Measurements from ENCODE around the gene ASB6. TPM values are rescaled to one million over a fixed set of nuclear protein-coding genes. Genes with fewer than 3 reads are reported as not detected.

ASB6 gene
- total and polyA plus RNA-seq, 2 experiments from 2014 or later: 8.8 to 19.8 TPM

GRCh38 chr9:129633848-129634247, 8.1 kb downstream of the ASB6 start:
- Histone ChIP-seq H3F3A (replicated peaks; ENCODE audit: low read depth) (no peaks in the 10 kb centered on the region; the same call in 1 of the 2 replicates), H3K27ac (ENCODE audit: low read depth) (no peak overlapping the region), H3K4me1 (ENCODE audit: insufficient read depth) (no peaks in the 10 kb centered on the region), H3K4me3 (no peak overlapping the region), H3K27me3 (ENCODE audit: insufficient read depth) (no peaks in the 10 kb centered on the region), H2AFZ (no peak overlapping the region), H4K20me1 (replicated peaks; ENCODE audit: insufficient read depth) (peaks cover 58% of the 10 kb centered on the region), H3K36me3 (ENCODE audit: insufficient read depth) (no peaks in the 10 kb centered on the region; the same call in 1 of the 2 replicates), H3K79me2 (replicated peaks; ENCODE audit: insufficient read depth) (peaks cover 51% of the 10 kb centered on the region), H3K4me2 (no peak overlapping the region), H3K9me2 (ENCODE audit: insufficient read depth) (no peaks in the 10 kb centered on the region)
- Mint-ChIP-seq H3K9me3 (no peaks in the 10 kb centered on the region), H3K4me3 (no peak overlapping the region), H3K27ac (no peak overlapping the region), H3K27me3 (ENCODE audit: insufficient read depth, low read depth, poor library complexity) (peaks cover 16% of the 10 kb centered on the region), H3K4me1 (peaks cover 21% of the 10 kb centered on the region), H3K36me3 (ENCODE audit: low read depth) (peaks cover 51% of the 10 kb centered on the region)
- TF ChIP-seq CTCF (conservative IDR thresholded peaks at IDR 0.05; ENCODE audit: low read depth in 2 of 2) (no peak), NANOG (IDR thresholded peaks at IDR 0.05; ENCODE audit: borderline replicate concordance) (no peak), ZNF331 (CRISPR knock-in tag; IDR thresholded peaks at IDR 0.05; ENCODE audit: low read depth) (no peak), STAT1 (IDR thresholded peaks at IDR 0.05; ENCODE audit: unreplicated experiment) (no peak), EZH2 (IDR thresholded peaks at IDR 0.05; ENCODE audit: low read depth, unreplicated experiment) (no peak), EZH2phosphoT487 (IDR thresholded peaks at IDR 0.05; ENCODE audit: unreplicated experiment) (no peak), ZNF462 (CRISPR knock-in tag; IDR thresholded peaks at IDR 0.05) (no peak), POLR2AphosphoS5 (IDR thresholded peaks at IDR 0.05; ENCODE audit: low read depth) (no peak), ZNF114 (CRISPR knock-in tag; IDR thresholded peaks at IDR 0.05) (no peak), JUNB (IDR thresholded peaks at IDR 0.05; ENCODE audit: unreplicated experiment) (no peak), REST (IDR thresholded peaks at IDR 0.05; ENCODE audit: unreplicated experiment) (no peak), CREB1 (CRISPR knock-in tag; IDR thresholded peaks at IDR 0.05; ENCODE audit: low read depth) (no peak), ETS1 (IDR thresholded peaks at IDR 0.05) (no peak)
- DNase-seq (ENCODE audit: low spot score) (no peak), ATAC-seq (no peak)
